Keratinocyte (primary cell): ENCODE data around the gene TBKBP1.

Experiments
- CTCF ChIP-seq, 3 experiments: IDR thresholded peaks in 1 of 3; conservative IDR thresholded peaks in 1 of 3; optimal IDR thresholded peaks in 1 of 3; 2 replicates in 2 of 3; 3 replicates in 1 of 3; pipeline versions ENCODE3 to v1.5.1; 2011; ENCODE audit warnings: low read length in 3 of 3, mild to moderate bottlenecking in 3 of 3, moderate library complexity in 2 of 3, control low read depth in 1 of 3, inconsistent platforms in 1 of 3; ENCODE audit not compliant: insufficient read depth in 2 of 3; ENCODE audit errors: extremely low read depth in 1 of 3
- EZH2 ChIP-seq: IDR thresholded peaks from one replicate; pipeline ENCODE4 v1.6.1; 2012; ENCODE audit warnings: inconsistent platforms, mild to moderate bottlenecking, low read length, moderate library complexity

- TF ChIP-seq EZH2 (no peak), CTCF (optimal IDR thresholded peaks at IDR 0.05 in 1 of 3, IDR thresholded peaks at IDR 0.05 in 1 of 3, conservative IDR thresholded peaks at IDR 0.05 in 1 of 3; ENCODE audit: extremely low read depth in 1 of 3, insufficient read depth in 2 of 3, low read length in 3 of 3) (no peak)
These were observed 17.8 kb upstream of the TBKBP1 start for GRCh38 chr17:47676199-47676472.
